NCI-H345 (cell line): ENCODE measurements around the gene SLIT3.

Experiments
- DNase-seq: peaks from one replicate; lab custom pipeline; 2025; lab: John Stamatoyannopoulos, UW

Gene SLIT3

DNA sequence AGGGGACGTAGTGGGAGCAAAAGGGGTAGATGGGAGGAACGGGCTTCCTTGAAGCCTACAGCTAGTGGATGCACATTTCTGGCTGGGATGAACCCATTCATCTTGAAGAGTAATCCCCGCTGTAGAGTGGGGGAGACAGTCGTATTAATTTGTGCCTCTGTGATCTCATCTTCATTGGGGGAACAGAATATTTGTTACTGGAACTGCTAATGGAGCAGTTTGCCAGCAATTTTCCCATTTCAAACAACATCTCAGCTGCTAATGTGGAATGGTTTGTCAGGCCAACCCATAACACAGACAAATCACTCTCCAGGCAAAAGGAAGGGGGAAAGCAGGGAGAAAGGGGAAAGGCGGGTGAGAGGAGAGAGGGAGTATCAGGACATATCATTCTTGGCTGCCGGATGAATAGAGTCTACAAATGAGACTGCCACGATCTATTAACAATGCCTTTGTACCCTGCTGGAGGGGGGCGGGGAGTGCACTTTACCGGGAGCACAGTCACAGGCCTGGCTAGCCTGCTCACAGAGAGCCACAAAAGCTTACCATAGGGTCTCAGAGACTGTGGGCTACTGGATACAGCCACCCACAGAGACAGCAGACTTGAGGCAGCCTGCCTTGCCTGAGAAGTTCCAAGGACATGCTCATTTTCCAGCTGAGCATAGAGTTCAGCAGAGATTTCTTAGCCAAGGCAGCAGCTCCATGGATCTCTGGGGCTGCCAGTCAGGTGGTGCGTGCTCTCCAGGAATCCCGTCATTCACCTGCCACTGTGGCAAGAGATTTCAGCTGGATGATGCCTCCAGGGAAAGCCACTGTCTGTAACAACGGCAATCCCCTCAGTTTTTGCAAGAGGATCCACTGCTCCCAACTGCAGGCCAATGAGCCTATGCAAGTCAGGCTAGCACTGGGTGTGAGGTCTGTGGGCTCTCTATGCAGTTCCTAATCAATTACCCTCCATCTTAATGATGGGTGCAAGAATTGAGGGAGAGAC is 504.1 kb downstream of the SLIT3 start:
- peak; percentile 59 for DNase-seq

DNA sequence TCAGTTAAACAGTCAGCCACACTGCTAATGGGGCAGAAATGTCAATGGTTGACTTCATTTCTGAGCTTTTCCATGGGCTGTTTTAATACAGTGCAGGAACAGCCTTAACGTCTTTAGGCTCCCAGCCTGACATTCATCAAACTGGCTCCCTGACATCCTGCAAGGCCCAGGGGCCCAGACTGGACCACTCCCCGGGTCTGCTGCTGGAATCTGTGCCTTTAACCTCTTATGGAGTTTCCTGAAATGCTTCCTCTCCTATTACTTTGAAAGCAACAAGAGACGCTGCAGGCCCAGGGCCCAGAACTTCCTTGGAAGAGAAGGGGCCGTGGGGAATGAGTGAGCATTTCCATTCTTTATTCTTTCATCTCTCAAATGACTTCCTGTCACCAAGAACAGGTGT is 504.9 kb downstream of the SLIT3 start:
- no peak for DNase-seq

DNA sequence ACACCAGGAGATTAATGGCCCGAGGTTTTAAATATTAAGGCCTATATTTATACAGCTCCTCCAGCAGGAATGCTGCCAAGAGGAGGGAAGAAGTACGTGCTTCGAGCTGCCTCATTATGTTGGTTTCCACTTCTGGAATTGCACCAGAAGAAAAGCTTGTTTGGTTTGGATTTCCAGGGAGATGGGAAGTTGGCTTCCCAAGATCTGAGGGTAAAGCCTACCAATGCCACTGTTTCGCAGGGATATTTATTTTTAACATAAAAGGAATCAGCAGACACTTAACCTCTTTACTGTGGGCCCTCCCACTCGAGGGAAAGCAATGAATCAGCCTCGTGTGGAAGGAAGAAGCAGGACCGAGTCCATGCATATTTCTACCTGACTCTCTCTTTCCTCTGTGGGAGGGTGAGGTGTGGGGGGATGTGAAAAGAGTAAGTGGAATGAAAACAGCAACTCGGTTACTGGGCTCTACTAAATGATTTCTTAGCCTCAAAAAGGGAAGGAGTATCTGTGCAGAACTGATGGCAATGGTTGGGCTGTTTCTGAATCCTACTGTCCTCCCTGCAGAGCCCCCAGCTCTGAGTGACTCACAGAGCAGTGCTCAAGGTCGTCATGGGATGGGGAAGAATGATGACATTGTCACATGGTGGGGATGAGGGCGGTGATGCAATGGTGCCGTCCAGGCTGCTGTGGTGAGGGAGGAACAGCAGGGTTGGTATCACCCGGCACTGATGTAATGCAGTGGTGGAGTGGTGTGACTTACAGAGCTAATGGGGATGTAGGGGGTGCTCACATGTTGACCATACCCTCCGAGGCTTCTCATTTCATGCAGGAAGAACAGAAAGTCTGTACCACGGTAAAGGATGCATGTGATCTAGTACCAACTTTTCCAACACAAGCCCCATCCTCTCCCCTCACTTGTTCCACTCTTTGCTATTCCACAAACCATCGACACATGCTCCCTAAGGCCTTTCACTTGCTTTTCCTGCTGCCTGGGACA is 506.8 kb downstream of the SLIT3 start:
- DNase-seq: no peak

DNA sequence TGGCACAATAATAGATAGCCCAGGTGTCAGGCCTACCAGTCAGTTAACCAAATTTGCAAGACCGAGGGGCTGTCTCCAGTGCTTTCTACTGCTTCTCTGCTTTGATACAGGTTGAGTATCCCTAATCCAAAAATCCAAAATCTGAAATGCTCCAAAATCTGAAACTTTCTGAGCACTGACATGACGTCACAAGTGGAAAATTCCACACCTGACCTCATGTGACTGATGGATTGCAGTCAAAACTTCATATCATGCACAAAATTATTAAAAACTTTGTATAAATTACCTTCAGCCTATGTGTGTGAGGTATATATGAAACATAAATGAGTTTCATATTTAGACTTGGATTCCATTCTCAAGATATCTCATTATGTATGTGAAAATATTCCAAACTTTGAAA is 508.3 kb downstream of the SLIT3 start:
- DNase-seq: no peak

DNA sequence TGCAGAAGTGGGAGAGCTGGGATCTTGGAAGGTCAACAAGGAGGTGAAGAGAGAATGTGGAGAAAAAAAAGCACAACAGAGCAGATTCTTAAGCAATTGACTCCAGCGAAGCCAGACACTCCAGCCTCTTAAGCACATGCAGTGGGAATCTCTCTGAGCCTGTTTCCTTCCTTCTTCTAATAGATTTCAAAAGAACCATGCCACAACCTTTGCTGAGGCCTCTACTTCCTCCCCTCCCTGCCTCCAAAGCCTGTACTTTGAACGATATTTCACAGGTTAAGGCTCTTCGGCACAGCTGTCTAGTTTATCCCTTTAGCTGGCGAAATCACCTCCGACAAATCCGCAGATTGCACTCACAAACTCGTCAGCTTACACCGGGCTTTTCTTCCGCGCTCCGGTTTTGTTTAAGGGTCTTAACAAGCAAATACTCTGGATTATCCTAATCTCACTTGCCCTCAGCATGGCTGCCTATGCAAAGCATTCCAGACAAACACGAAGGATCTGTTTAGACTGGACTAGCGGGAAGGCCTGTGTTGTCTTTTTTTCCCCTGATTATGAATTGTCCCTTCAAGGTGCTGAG is 510.2 kb downstream of the SLIT3 start:
- no peak for DNase-seq

DNA sequence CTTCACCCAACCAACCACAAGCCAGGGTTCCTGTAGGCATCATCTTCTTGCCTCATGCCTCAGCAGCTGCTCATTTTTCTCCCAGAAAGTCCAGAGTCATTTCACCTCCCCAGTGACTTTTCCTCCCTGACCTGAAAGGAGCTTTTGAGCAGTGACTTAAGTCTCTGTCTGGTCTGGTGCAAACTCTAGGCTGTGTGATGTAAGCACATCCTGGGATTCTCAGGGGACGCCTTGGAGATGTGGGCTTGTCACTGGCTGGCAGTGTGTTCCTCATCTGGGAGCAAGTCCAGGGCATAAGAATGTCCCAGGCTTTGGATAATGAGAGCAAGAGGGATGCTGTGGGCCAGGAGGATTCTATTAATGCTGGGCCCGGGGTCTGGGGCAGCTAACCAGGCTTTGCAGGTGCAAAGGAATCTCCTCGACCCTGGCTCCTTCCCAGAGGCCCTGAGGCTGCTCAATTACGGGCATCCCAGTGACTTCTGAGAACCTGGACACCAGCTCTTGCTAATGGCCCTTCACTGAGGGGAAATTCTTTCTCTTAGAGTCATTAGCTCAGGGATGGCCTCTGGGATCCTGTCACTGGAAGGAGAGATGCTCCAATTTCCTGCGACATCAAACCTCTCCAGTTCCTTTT is 510.8 kb downstream of the SLIT3 start:
- no peak for DNase-seq

DNA sequence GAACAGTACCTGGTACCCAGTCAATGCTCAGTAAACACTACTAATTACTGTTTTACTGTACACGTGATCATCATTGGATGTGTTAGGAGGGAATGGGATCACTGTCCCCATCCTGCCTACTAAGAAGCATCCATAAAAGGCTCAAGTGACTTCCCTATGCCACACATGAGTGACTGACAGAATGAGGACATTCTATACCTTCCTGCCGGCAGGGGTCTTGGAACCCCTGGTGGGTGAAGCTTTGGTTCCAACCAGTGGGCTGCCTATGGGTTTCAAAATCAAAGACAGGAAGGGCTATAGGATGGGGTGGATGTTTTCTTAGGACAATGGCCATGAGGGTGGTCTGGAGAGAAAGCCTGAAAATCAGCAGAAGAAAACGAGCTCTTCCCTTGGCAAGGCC is 512.2 kb downstream of the SLIT3 start:
- DNase-seq: no peak

DNA sequence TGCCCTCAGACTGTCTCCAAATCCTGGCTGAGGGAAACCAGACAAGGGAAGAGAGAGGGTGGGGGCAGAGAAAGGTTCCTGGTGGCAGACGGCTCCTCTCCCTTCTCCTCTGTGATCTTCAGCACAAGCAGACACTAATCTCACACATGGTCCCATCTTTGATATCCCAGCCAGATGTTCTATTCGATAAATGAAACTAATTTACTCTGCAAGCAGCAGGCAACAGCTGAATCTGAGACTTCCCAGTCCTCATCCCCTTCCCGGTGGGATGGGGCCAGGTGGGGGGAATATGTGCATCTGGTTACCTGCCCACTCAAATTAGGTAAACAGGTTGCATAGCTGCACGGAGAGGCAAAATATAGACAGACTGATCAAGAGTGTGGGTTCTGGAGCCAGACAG is 512.8 kb downstream of the SLIT3 start:
- DNase-seq: no peak

DNA sequence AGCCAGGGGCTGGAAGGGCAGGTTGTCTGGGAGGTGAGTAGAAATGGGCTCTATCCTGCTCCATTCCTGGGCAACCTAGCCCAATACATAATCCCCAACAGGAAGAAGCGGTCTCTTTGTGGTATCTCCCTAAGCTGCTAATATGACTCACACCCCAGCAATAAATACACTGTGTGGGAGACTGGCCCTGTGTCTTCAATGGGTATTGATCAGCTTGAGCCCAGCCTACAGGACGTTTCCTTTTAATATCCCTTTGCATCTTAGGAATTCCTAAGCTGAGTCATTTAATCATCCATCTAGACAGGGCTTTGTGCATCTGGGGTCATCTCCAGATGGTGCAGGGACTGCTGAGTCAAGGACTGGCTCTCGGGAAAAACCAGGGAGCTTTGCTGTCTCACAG is 514.8 kb downstream of the SLIT3 start:
- DNase-seq: no peak

DNA sequence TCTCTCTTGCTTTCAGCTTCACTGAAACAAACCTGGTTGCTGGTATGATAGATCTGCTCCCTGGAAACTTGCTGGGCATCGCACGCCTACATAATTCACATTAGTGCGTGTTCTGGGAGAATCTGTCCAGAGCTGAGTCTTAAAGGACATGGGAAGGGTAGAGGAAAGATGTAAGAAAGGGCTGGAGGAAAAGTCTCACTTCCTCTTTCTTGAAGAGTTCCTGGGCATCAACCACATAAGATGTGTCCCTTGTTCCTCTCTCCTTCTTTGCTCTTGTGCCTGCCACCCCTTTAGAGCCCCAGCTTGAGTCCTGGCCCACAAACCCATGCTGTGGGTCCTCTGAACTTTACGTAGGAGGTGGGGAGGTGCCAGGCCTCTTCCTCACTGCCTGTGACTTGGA is 516.5 kb downstream of the SLIT3 start:
- no peak for DNase-seq

DNA sequence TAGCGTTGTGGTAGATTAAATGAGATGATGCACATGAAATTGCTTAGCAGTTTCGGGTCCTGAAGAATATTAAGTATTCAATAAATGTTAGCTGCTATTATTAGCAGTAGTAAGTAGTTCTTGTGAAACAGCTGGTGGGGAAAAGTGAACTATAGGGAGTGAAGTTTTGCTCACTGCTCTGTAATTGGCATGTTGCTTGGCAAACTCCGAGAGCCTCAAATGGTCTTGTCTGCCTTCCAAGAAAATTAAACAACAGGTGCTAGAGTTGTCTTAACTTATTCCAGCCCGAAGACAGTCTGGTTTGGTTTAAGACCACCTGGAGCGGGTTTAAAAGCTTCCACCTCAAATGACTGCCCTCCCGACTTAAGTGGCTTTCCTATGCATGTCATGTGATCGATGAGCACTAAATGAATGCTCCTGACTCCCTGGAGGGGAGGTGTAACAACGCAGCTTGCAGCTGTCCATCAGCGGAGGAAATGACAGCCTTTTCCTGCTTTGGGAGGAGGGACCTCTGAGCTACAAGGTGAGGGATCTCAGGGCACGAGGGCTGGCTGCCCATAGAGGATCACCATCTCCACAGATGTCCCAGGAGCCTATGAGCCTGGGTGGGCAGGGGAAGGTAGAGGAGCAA is 518.9 kb downstream of the SLIT3 start:
- no peak for DNase-seq

DNA sequence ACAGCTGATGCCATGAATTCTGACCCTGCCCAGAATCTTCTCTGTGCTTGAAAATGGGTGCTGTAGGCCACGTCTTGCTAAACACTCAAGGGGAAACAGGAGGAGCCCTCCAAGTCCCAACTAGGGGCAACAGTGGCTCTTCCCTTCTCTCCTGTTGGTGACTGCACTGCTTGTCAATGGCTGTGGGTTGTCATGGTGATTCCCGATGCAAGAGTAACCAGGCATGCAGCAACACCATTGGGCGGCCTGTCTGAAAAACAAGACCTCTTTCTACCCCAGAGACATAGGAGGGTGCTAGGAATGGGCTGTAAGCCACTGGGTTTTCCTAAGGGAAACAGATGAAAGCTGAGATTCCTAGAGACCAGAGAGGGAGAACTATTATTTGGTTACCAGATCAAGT is 520.1 kb downstream of the SLIT3 start:
- DNase-seq: no peak

DNA sequence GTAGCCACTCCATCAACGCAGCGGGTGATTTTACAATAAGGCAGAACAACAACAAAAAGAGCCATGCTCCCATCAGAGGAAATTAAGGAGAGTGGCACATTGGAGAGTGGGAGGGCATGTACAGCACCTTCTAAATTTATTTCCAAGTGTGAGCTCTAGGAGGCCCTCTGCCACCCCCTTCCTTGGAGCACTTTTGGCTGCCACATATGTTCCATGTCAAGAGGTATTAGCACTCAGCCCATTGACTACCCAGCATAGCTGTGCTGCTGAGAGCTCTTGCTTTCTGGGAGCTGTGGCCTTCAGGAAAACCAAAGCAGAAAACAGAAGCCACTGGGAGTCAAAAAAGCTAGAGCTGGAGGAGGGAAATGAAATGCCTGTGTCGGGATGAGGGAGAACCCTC is 521.6 kb downstream of the SLIT3 start:
- DNase-seq: no peak

DNA sequence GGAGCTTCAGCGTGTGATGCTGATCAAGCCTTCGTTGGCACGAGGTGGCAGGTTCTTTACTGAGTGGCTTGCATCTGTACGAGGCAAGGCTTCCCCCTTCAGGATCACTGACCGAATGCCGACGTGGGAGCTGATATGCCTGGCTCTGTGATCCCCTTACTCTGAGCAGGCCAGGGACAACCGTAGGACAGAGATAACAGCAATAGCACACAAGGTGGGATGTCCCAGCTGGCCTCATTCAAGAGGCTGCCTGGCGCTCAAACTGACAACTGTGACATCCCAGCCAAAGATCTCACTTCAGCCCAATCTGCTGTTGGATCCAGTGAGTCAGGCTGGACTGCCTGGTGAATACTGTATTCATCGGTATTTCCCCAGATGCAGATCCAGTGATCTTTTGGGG is 522.4 kb downstream of the SLIT3 start:
- DNase-seq: no peak

DNA sequence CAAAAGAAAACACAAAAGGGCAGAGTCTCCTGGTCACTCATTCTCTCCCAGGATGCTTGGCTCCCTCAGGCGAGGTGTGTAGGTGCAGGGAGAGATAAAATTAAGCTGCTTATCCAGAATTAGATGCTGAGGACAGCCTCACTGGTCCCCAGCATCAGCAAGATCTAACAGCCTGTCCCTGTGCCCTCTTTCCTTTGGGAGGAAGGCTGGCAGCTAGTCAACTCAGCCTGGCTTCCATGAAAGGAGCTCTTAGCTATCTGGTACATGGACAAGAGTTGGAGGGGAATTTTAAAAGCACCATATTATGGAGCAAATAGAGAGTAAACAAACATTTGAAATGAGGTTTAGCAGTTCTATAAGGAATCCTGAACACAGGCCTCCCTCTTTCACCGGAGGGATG is 523.3 kb downstream of the SLIT3 start:
- DNase-seq: no peak

DNA sequence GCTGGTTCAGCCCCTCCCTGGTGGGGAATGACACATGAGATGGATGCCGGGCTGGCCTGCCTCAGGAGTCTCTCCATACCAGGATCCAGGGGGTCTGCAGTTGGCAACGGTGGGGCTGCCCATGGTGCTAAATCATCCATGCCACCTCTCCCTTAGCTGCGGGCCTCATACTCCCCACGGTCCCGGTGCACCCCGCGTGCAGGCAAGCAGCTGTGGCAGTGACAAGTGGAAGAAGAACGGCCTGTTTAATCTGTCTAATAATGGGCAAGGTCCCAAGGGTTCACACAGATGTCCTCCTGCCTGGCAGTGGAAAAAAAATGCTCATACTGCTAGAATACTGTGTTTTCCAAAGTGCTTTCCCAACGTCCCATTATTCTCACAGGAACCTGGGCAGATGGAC is 524.9 kb downstream of the SLIT3 start:
- peak; percentile 29 for DNase-seq

DNA sequence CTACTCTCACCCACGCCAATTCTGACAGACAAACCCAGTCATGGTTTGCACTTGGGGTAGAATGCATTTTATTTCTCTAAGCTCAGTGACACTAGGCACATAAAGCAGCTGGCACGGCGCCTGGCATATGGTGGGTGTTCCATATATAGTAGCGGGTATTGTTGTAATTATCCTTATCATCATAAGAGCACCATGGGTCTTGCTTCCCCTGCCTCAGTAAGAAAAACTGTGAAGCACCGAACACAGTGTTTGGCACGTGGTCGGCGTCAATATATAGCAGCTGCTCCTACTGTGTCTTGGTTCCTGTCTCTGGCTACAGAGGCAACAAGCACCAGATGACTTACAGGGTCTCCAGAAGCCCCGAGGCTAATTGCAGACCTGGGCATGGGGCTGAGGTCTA is 527.7 kb downstream of the SLIT3 start:
- DNase-seq: peak; percentile 85

DNA sequence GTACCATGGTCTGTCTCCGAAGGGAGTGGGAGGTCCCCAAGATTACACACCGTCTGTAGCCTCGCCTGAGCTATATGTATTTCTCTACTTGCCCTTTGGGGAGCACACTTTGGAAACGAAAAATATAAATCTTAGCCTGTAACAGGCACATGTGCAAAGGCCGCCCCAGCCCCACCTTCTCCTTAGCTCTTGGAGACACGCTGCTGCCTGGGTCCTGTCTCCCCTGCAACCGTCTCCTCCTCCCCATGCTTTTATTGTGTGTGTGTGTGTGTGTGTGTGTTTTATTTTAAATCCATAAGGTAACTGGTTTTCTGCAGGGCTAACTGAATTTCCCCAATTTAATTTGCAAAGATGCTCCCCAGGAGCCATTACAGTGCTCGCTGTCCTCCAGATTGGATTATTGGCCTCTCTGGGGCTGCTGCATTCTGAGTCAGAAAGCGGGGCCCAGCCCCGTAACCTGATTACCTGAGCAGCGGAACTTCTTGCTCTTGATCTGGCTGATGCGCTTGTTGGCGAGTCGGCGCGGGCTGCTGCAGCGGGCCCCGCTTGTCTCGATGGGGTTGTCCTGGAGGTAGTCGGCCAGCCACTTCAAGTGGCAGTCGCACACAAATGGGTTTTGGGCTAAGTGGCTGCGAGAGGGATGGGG is 528.5 kb downstream of the SLIT3 start:
- no peak for DNase-seq

DNA sequence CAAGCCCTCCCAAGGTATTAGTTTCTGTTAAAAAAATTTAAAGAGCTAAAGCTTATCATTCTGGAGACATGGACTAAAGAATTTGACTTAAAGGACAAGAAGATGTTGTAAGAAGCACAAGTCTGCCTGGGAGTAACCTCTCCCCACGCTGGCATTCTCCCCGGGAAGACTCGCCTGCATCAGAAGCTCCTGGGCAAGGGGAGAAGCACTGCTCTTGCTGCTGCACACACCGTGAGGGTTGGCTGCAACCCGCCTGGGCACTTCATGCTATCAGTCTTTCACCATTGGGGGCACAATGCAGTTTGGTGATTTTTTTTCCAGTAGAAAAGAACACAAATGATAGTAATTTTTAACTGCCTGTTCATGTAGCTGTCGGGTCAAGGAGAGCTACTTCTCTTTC is 529.3 kb downstream of the SLIT3 start:
- no peak for DNase-seq

DNA sequence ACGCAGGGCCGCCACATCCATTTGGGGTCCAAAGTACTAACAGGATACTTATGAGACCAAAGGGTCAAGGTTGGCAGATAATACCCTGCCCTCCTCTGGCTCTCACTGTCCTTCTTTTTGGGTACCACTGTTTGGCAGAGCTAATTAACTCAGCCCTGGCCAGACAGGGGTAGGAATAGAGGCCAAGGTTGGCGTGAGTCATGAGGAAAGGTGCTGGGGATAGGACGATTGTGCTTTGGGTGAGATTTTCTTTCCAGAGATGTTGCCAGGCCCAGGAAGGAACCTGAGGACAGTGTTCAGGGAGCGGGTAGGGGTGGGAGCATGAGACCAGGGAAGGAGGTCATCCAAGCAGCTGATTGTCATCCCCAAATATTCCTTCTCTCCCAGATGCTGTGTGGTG is 529.9 kb downstream of the SLIT3 start:
- DNase-seq: no peak

DNA sequence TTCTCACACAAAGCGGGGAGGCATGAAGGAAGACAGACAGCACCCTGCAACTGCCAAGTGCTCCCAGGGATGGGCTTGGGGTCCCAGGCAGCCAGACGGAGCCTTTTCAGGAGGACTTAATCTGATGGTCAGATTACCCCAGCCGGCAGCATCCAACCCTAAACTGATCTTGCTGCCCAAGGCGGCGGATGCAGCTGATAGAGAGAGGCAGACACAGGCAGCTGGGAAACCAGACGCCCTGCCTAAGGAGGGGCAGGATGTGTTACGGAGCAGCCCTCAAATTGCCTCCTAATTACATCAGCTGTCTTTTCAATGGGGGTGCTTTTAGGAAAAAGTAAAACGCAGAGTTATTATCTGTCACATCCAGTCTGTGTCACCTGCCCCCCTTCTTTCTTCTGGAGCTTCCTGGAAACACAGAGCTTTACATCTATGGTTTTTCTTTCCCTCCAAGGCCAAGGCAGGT is 530.9 kb downstream of the SLIT3 start:
- no peak for DNase-seq
